ENCODE measurements around the gene GLT1D1.

- TF ChIP-seq CTCF (IDR thresholded peaks at IDR 0.05), result no peak
- TF ChIP-seq POLR2A (IDR thresholded peaks at IDR 0.05), result no peak
- TF ChIP-seq EP300 (IDR thresholded peaks at IDR 0.05; ENCODE audit: low read depth), result no peak
- TF ChIP-seq POLR2AphosphoS5 (IDR thresholded peaks at IDR 0.05), result no peak
These were observed 98.2 kb downstream of the GLT1D1 start for GRCh38 chr12:128951448-128951847.

All from transverse colon (tissue), 4 donors.